ENCODE results near the gene SLC6A12.

GRCh38 chr12:196436-196835, 17.5 kb downstream of the SLC6A12 start:
- TF ChIP-seq CTCF (IDR thresholded peaks at IDR 0.05) (no peak), POLR2A (IDR thresholded peaks at IDR 0.05) (no peak), EP300 (IDR thresholded peaks at IDR 0.05) (no peak)
